HCT116 (cell line): ENCODE results near the gene OR2W1. TPM values are rescaled to one million over a fixed set of nuclear protein-coding genes. Genes with fewer than 3 reads are reported as not detected.

Experiments used
- total RNA-seq: library from RNA; stranded (reverse); gene quantifications from one replicate; pipeline ENCODE4 v1.2.1, GENCODE V29; 2021; ENCODE audit not compliant: unreplicated experiment

The OR2W1 gene
- total RNA-seq, 1 experiment from 2014 or later, result not detected

Other genes with a start within 250 kb of the OR2W1 start
- gene TRIM27, start 121.2 kb downstream of the OR2W1 start, total RNA-seq, result 62.5 TPM
- gene ZNF311, start 39.9 kb downstream of the OR2W1 start, total RNA-seq, result not detected
- gene OR2B3, start 42.1 kb upstream of the OR2W1 start, total RNA-seq, result not detected
- gene OR2J1, start 54.3 kb upstream of the OR2W1 start, total RNA-seq, result not detected
- not detected for gene OR2J3, start 62.9 kb upstream of the OR2W1 start, total RNA-seq
- gene OR2J2, start 125.7 kb upstream of the OR2W1 start, total RNA-seq, result not detected